IMR-90 (cell line): ENCODE results near the gene CLSTN1. TPM values are rescaled to one million over a fixed set of nuclear protein-coding genes. Genes with fewer than 3 reads are reported as not detected.

Source experiments
- ATAC-seq: fragments of 200-7000 bp; cut with Tn5 transposase; 2 replicates; pipeline ENCODE4 v1.9.1; 2020; ENCODE audit warnings: low read depth, mild to moderate bottlenecking, moderate library complexity
- BruUV-seq: library from RNA; stranded (reverse); fragments of 400-500 nt; replicated peaks from 2 replicates; lab custom pipeline; 2021; lab: Mats Ljungman, UMichigan
- CTCF ChIA-PET: fragments of 300-600 bp; formaldehyde crosslinking; extraction: SDS; loops from one replicate; lab custom pipeline; 2021; ENCODE audit warnings: antibody characterized with exemption; lab: Yijun Ruan, JAX
- POLR2A ChIA-PET: fragments of 300-600 bp; sonication (Branson Sonifier 250); formaldehyde crosslinking; loops from one replicate; lab custom pipeline; 2022; ENCODE audit warnings: antibody characterized with exemption; ENCODE audit not compliant: unreplicated experiment; lab: Charles Lee
- DNase-seq: peaks from one replicate; pipeline ENCODE4 v3.0.0; 2013
- H2AFZ ChIP-seq: replicated peaks from 2 replicates; pipeline ENCODE3; 2013; ENCODE audit warnings: low read length, mild to moderate bottlenecking; ENCODE audit not compliant: poor library complexity
- H2AK5ac ChIP-seq: 2 replicates; pipeline ENCODE4 v1.6.1; 2013; ENCODE audit warnings: low read depth, low read length, inconsistent platforms
- H2AK9ac ChIP-seq: replicated peaks from 2 replicates; pipeline ENCODE3; 2013; ENCODE audit warnings: mild to moderate bottlenecking, low read depth, low read length, moderate library complexity; ENCODE audit not compliant: poor library complexity
- H2BK120ac ChIP-seq: 2 replicates; pipeline ENCODE4 v1.6.1; 2013; ENCODE audit warnings: low read depth, low read length, inconsistent platforms
- H2BK15ac ChIP-seq: 3 replicates; pipeline ENCODE4 v1.6.1; 2013; ENCODE audit warnings: low read depth, low read length, inconsistent platforms
- H2BK20ac ChIP-seq: 2 replicates; pipeline ENCODE4 v1.6.1; 2013; ENCODE audit warnings: low read depth, mild to moderate bottlenecking, inconsistent platforms, low read length, moderate library complexity
- H2BK5ac ChIP-seq: 2 replicates; pipeline ENCODE4 v1.6.1; 2013; ENCODE audit warnings: mild to moderate bottlenecking, low read depth, low read length, inconsistent platforms; ENCODE audit not compliant: poor library complexity, severe bottlenecking
- H3K14ac ChIP-seq: replicated peaks from 2 replicates; pipeline ENCODE4 v1.6.1; 2013; ENCODE audit warnings: low read depth, low read length, inconsistent platforms
- H3K18ac ChIP-seq: 2 replicates; pipeline ENCODE4 v1.6.1; 2013; ENCODE audit warnings: low read depth, low read length, control low read depth
- H3K23ac ChIP-seq: 2 replicates; pipeline ENCODE4 v1.6.1; 2013; ENCODE audit warnings: low read depth, low read length, inconsistent platforms
- H3K27ac ChIP-seq: 2 replicates; pipeline ENCODE4 v1.5.1; 2013; ENCODE audit warnings: mild to moderate bottlenecking, control low read depth, low read length; ENCODE audit not compliant: insufficient read depth
- H3K27me3 ChIP-seq: 2 replicates; pipeline ENCODE4 v1.6.1; 2013; ENCODE audit warnings: low read length; ENCODE audit not compliant: control insufficient read depth, insufficient read depth
- H3K36me3 ChIP-seq: 2 replicates; pipeline ENCODE4 v1.6.1; 2013; ENCODE audit warnings: low read length, mixed read lengths; ENCODE audit not compliant: control insufficient read depth, insufficient read depth
- H3K4ac ChIP-seq: 2 replicates; pipeline ENCODE4 v1.6.1; 2013; ENCODE audit warnings: low read depth, low read length, inconsistent platforms
- H3K4me1 ChIP-seq: 2 replicates; pipeline ENCODE4 v1.6.1; 2013; ENCODE audit warnings: low read length, mixed read lengths; ENCODE audit not compliant: control insufficient read depth, insufficient read depth
- H3K4me2 ChIP-seq: 2 replicates; pipeline ENCODE4 v1.6.1; 2013; ENCODE audit warnings: low read depth, mild to moderate bottlenecking, control low read depth, low read length, moderate library complexity
- H3K4me3 ChIP-seq: 2 replicates; pipeline ENCODE4 v1.5.1; 2013; ENCODE audit warnings: low read depth, mild to moderate bottlenecking, control low read depth, low read length, moderate library complexity; ENCODE audit not compliant: insufficient read depth
- H3K56ac ChIP-seq: 2 replicates; pipeline ENCODE4 v1.6.1; 2013; ENCODE audit warnings: low read length, inconsistent platforms; ENCODE audit not compliant: insufficient read depth; ENCODE audit errors: extremely low read depth
- H3K79me1 ChIP-seq, 2 experiments: 2 replicates each; pipeline ENCODE4 v1.6.1; 2013; ENCODE audit warnings: low read length in 2 of 2, inconsistent platforms in 1 of 2, low read depth in 1 of 2
- H3K9ac ChIP-seq: 2 replicates; pipeline ENCODE4 v1.6.1; 2013; ENCODE audit warnings: low read depth, low read length, control low read depth
- H3K9me1 ChIP-seq: 2 replicates; pipeline ENCODE4 v1.6.1; 2013; ENCODE audit warnings: low read length, inconsistent platforms; ENCODE audit not compliant: insufficient read depth
- H3K9me3 ChIP-seq: 2 replicates; pipeline ENCODE4 v1.6.1; 2013; ENCODE audit warnings: low read length; ENCODE audit not compliant: control insufficient read depth, insufficient read depth
- H4K20me1 ChIP-seq: 2 replicates; pipeline ENCODE4 v1.6.1; 2013; ENCODE audit warnings: low read length, inconsistent platforms; ENCODE audit not compliant: insufficient read depth
- H4K5ac ChIP-seq: 2 replicates; pipeline ENCODE4 v1.6.1; 2013; ENCODE audit warnings: mild to moderate bottlenecking, low read depth, low read length, control low read depth
- H4K8ac ChIP-seq, 2 experiments: 2 replicates each; pipeline ENCODE4 v1.6.1; 2013; ENCODE audit warnings: low read depth in 2 of 2, low read length in 2 of 2, control low read depth in 1 of 2, inconsistent platforms in 1 of 2
- H4K91ac ChIP-seq: 2 replicates; pipeline ENCODE4 v1.6.1; 2013; ENCODE audit warnings: low read depth, low read length, inconsistent platforms; ENCODE audit not compliant: insufficient read depth
- BHLHE40 ChIP-seq: fragments of 150-350 bp; IDR thresholded peaks from 2 replicates; pipeline ENCODE4 v1.6.1; 2016; ENCODE audit warnings: mild to moderate bottlenecking, low read depth, low read length
- CEBPB ChIP-seq: IDR thresholded peaks from 2 replicates; pipeline ENCODE4 v1.6.1; 2012; ENCODE audit warnings: low read depth, low read length, improper control_type of control experiment
- CHD1 ChIP-seq: IDR thresholded peaks from 2 replicates; pipeline ENCODE4 v1.6.1; 2012; ENCODE audit warnings: low read depth, low read length, improper control_type of control experiment
- CTCF ChIP-seq: conservative IDR thresholded peaks from 2 replicates; pipeline ENCODE4 v1.5.1; 2012; ENCODE audit warnings: mild to moderate bottlenecking, low read depth, low read length, improper control_type of control experiment
- FOS ChIP-seq: fragments of 150-350 bp; IDR thresholded peaks from 2 replicates; pipeline ENCODE4 v1.6.1; 2016; ENCODE audit warnings: low read depth, low read length
- MAFK ChIP-seq: IDR thresholded peaks from 2 replicates; pipeline ENCODE4 v1.6.1; 2012; ENCODE audit warnings: low read depth, low read length, improper control_type of control experiment
- MAZ ChIP-seq: IDR thresholded peaks from 2 replicates; pipeline ENCODE4 v1.6.1; 2012; ENCODE audit warnings: low read depth, mild to moderate bottlenecking, low read length, improper control_type of control experiment, moderate library complexity, borderline replicate concordance
- MXI1 ChIP-seq: IDR thresholded peaks from 2 replicates; pipeline ENCODE4 v1.6.1; 2012; ENCODE audit warnings: low read depth, mild to moderate bottlenecking, low read length, moderate library complexity, borderline replicate concordance
- NFE2L2 ChIP-seq: fragments of 150-350 bp; IDR thresholded peaks from 2 replicates; pipeline ENCODE4 v1.6.1; 2016; ENCODE audit warnings: low read depth, mild to moderate bottlenecking, low read length
- POLR2A ChIP-seq: IDR thresholded peaks from 2 replicates; pipeline ENCODE4 v1.6.1; 2012; ENCODE audit warnings: mild to moderate bottlenecking, low read depth, low read length
- RAD21 ChIP-seq: IDR thresholded peaks from 2 replicates; pipeline ENCODE4 v1.6.1; 2012; ENCODE audit warnings: low read length, improper control_type of control experiment
- RCOR1 ChIP-seq: IDR thresholded peaks from 2 replicates; pipeline ENCODE4 v1.6.1; 2012; ENCODE audit warnings: mild to moderate bottlenecking, low read length, improper control_type of control experiment; ENCODE audit not compliant: insufficient replicate concordance
- RFX5 ChIP-seq: IDR thresholded peaks from 2 replicates; pipeline ENCODE4 v1.8.0; 2012; ENCODE audit warnings: low read depth, mild to moderate bottlenecking, low read length, moderate library complexity
- SMC3 ChIP-seq: fragments of 150-350 bp; IDR thresholded peaks from 2 replicates; pipeline ENCODE4 v1.6.1; 2016; ENCODE audit warnings: low read depth, mild to moderate bottlenecking, antibody characterized with exemption, low read length, moderate library complexity
- WGBS, 2 experiments: methylation state at CpG; one replicate each; pipeline versions ENCODE4 v1.1.5 to v1.1.7; 2013; ENCODE audit warnings: missing lambda C conversion rate in 2 of 2; ENCODE audit not compliant: insufficient read length in 1 of 2; ENCODE audit errors: extremely low coverage in 2 of 2; 5-methylcytosine and 5-hydroxymethylcytosine counted together
- dilution Hi-C: fragments of 300-500 bp; cut with HindIII; formaldehyde crosslinking; loops from one replicate; pipeline ENCODE4 v1.14.3; 2018; ENCODE audit warnings: low sequenced_read_pairs; ENCODE audit not compliant: unreplicated experiment
- in situ Hi-C: fragments of 300-500 bp; cut with MboI; formaldehyde crosslinking; loops from 3 replicates; pipeline ENCODE4 v1.14.3; 2019; ENCODE audit warnings: low sequenced_read_pairs, inconsistent platforms, mixed read lengths
- intact Hi-C: fragments of 100-400 bp; cut with micrococcal nuclease; formaldehyde crosslinking; loops from 2 replicates; pipeline ENCODE4 v1.10.0; 2022
- polyA plus RNA-seq, 3 experiments: library from polyadenylated mRNA; depleted of rRNA; stranded (reverse); fragments of >200 nt; gene quantifications; 2 replicates each; pipeline ENCODE4 v1.2.3, GENCODE V29; 2012; ENCODE audit warnings: low replicate concordance in 1 of 3
- total RNA-seq: library from RNA; depleted of rRNA; stranded (reverse); fragments of >200 nt; gene quantifications from 2 replicates; pipeline ENCODE4 v1.2.3, GENCODE V29; 2012
- TF ChIP-seq, protein P1 (sequence below): fragments of 150-350 bp; IDR thresholded peaks from 2 replicates; pipeline ENCODE4 v1.6.1; 2016; ENCODE audit warnings: low read depth, mild to moderate bottlenecking, low read length, moderate library complexity, borderline replicate concordance
- TF ChIP-seq, protein P2 (sequence below): fragments of 150-350 bp; IDR thresholded peaks from 2 replicates; pipeline ENCODE4 v1.6.1; 2017; ENCODE audit warnings: mild to moderate bottlenecking, antibody characterized with exemption, low read length, low read depth

CLSTN1 gene
- total and polyA plus RNA-seq, 2 of the 4 experiments (the other 2 are of a cell fraction), result 30.1 to 72.2 TPM

GRCh38 chr1:9807541-9807940 is 16.2 kb downstream of the CLSTN1 start:
- DNase-seq (no peak), ATAC-seq (no peak)
- Histone ChIP-seq H3K56ac (no peak overlapping the region), H4K8ac (no peak overlapping the region), H3K18ac (no peak overlapping the region), H2BK20ac (no peak overlapping the region), H2BK5ac (no peak overlapping the region), H3K9me3 (no peaks in the 10 kb centered on the region), H2BK15ac (no peak overlapping the region), H2AFZ (no peak overlapping the region), H2AK5ac (no peak overlapping the region), H3K4ac (no peak overlapping the region), H4K91ac (no peak overlapping the region), H3K9me1 (peaks cover 14% of the 10 kb centered on the region), H3K14ac (no peak overlapping the region), H3K27me3 (no peaks in the 10 kb centered on the region), H2BK120ac (no peak overlapping the region), H3K4me2 (no peak overlapping the region), H3K79me1 (peaks cover 19 to 76% of the 10 kb centered on the region in 2 experiments), H4K5ac (no peak overlapping the region), H3K4me1 (peaks cover 7% of the 10 kb centered on the region; the same call in 1 of the 2 replicates), H4K20me1 (peaks cover 74% of the 10 kb centered on the region), H3K36me3 (no peaks in the 10 kb centered on the region; the same call in 1 of the 2 replicates), H2AK9ac (no peak overlapping the region), H3K23ac (no peak overlapping the region), H3K9ac (no peak overlapping the region), H3K27ac (no peak overlapping the region), H3K4me3 (no peak overlapping the region)
- dilution Hi-C loops, result no loop called here
- BruUV-seq, result no TSS peak
- POLR2A ChIA-PET, result no interaction called here
- intact Hi-C loops, result no loop called here
- CTCF ChIA-PET, result no interaction called here
- in situ Hi-C loops, result no loop called here
- no peak for TF ChIP-seq MAFK
- TF ChIP-seq MAZ, result no peak
- no peak for TF ChIP-seq RFX5
- TF ChIP-seq CTCF, result no peak
- TF ChIP-seq RAD21, result no peak
- no peak for TF ChIP-seq SMC3
- TF ChIP-seq, protein P1, sequence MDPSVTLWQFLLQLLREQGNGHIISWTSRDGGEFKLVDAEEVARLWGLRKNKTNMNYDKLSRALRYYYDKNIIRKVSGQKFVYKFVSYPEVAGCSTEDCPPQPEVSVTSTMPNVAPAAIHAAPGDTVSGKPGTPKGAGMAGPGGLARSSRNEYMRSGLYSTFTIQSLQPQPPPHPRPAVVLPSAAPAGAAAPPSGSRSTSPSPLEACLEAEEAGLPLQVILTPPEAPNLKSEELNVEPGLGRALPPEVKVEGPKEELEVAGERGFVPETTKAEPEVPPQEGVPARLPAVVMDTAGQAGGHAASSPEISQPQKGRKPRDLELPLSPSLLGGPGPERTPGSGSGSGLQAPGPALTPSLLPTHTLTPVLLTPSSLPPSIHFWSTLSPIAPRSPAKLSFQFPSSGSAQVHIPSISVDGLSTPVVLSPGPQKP, result no peak
- TF ChIP-seq, protein P2, sequence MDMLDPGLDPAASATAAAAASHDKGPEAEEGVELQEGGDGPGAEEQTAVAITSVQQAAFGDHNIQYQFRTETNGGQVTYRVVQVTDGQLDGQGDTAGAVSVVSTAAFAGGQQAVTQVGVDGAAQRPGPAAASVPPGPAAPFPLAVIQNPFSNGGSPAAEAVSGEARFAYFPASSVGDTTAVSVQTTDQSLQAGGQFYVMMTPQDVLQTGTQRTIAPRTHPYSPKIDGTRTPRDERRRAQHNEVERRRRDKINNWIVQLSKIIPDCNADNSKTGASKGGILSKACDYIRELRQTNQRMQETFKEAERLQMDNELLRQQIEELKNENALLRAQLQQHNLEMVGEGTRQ, result no peak
- no peak for TF ChIP-seq NFE2L2
- TF ChIP-seq MXI1, result no peak
- no peak for TF ChIP-seq CHD1
- no peak for TF ChIP-seq BHLHE40
- TF ChIP-seq CEBPB, result no peak
- no peak for TF ChIP-seq RCOR1
- TF ChIP-seq FOS, result no peak
- no peak for TF ChIP-seq POLR2A
- 74% methylated on average over 2 of the region's 12 CpGs; no CpG with 5 or more reads in 1 of the 2 experiments for WGBS, 2 experiments
